Measurements from ENCODE around the gene PCDHGB6. TPM values are rescaled to one million over a fixed set of nuclear protein-coding genes. Genes with fewer than 3 reads are reported as not detected.
A peak's percentile ranks its signal among the peaks of the same experiment; 100 is the strongest.

PCDHGB6 gene
- total RNA-seq, 3 donors from 2014 or later (not counting 1 experiment from before 2014, with no cell fraction given): 2.1 to 5.9 (median 2.9) TPM

DNA sequence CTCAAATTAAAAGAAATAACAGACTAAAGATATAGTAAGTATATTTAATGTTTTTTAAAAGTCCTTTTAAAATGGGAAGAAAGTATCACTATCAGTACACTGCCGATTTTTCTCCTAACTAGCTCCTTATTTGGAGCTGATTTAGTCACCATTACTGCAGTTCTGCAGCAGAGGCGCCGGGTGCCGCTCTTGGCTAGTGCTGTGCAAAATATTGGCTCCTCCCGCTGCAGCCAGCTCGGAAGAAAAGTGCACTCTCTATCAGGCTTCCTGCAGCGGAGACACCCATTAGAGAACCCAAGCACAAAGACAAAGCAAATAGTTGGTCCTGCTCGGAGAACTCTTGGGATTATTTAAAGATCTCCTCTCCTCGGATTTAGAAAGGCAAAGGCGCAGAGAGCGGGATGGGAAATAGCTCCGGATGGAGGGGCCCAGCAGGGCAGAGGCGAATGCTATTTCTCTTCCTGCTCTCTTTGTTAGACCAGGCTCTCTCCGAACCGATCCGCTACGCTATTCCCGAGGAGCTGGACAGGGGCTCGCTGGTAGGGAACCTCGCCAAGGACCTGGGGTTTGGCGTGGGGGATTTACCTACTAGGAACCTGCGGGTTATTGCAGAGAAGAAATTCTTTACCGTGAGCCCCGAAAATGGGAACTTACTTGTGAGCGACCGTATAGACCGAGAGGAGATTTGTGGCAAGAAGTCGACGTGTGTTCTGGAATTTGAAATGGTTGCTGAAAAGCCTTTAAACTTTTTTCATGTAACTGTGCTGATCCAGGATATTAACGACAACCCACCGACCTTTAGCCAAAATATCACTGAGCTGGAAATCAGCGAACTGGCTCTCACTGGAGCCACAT lies 37.6 kb upstream of the PCDHGB6 start, which contains the start of gene PCDHGB3:
Gene PCDHGB3 (plus strand): TSS at position 249 of the 855 bp plus-strand sequence. CDS start 153 bp downstream, at position 402.
- DNase-seq (peak in 1 of 2 donors; percentile 57), ATAC-seq (peak; percentile 72 to 79 (median 77))
- WGBS (ENCODE audit: insufficient coverage): 21% methylated on average over 32 of the region's 32 CpGs
- peaks cover 58 to 76% of the 10 kb centered on the region in 2 donors for H3K27me3 Mint-ChIP-seq (ENCODE audit: low read depth in 2 of 2)
- intact Hi-C loops (cut with micrococcal nuclease): no loop called here
- H3K27me3 ChIP-seq (ENCODE audit: control insufficient read depth, insufficient read depth, low read length): peaks cover 62% of the 10 kb centered on the region
- H3K27ac ChIP-seq (ENCODE audit: low read length): no peak within 1 kb of the TSS
- no peaks in the 10 kb centered on the region for H3K4me1 ChIP-seq (ENCODE audit: control insufficient read depth, insufficient read depth, low read length)
- peaks cover 38% of the 10 kb centered on the region for H3K9me3 ChIP-seq (ENCODE audit: control insufficient read depth, insufficient read depth, low read length)
- peaks cover 4% of the 10 kb centered on the region for H3K36me3 Mint-ChIP-seq
- H3K4me3 ChIP-seq (ENCODE audit: low read length): peak within 1 kb of the TSS; percentile 1
- TF ChIP-seq CTCF (IDR thresholded peaks at IDR 0.05): no peak
- peaks cover 4 to 7% of the 10 kb centered on the region in 2 donors for H3K4me1 Mint-ChIP-seq
- H3K4me3 Mint-ChIP-seq: peak within 1 kb of the TSS; percentile 82
- H3K27ac Mint-ChIP-seq: peak within 1 kb of the TSS in 1 of 2 donors; percentile 58
- H3K36me3 ChIP-seq (ENCODE audit: control insufficient read depth, insufficient read depth, low read length): no peaks in the 10 kb centered on the region
- peaks cover 0 to 2% of the 10 kb centered on the region in 2 donors for H3K9me3 Mint-ChIP-seq

GRCh38 chr5:141371572-141372475 lies 36.0 kb upstream of the PCDHGB6 start:
- DNase-seq (no peak), ATAC-seq (no peak)
- Mint-ChIP-seq H3K4me1 (peaks cover 4 to 7% of the 10 kb centered on the region in 2 donors), H3K27me3 (ENCODE audit: low read depth in 2 of 2) (peaks cover 52 to 61% of the 10 kb centered on the region in 2 donors), H3K36me3 (no peaks in the 10 kb centered on the region), H3K9me3 (peaks cover 0 to 2% of the 10 kb centered on the region in 2 donors), H3K4me3 (no peak overlapping the region), H3K27ac (no peak overlapping the region)
- Histone ChIP-seq H3K27me3 (ENCODE audit: control insufficient read depth, insufficient read depth, low read length) (peaks cover 50% of the 10 kb centered on the region), H3K4me3 (ENCODE audit: low read length) (no peak overlapping the region), H3K36me3 (ENCODE audit: control insufficient read depth, insufficient read depth, low read length) (no peaks in the 10 kb centered on the region), H3K4me1 (ENCODE audit: control insufficient read depth, insufficient read depth, low read length) (no peaks in the 10 kb centered on the region), H3K9me3 (ENCODE audit: control insufficient read depth, insufficient read depth, low read length) (peaks cover 39% of the 10 kb centered on the region), H3K27ac (ENCODE audit: low read length) (no peak overlapping the region)
- TF ChIP-seq CTCF (IDR thresholded peaks at IDR 0.05): no peak
- WGBS (ENCODE audit: insufficient coverage): 43% methylated on average over 69 of the region's 69 CpGs
- intact Hi-C loops (cut with micrococcal nuclease): no loop called here

- Mint-ChIP-seq H3K36me3 (no peaks in the 10 kb centered on the region), H3K4me3 (peak within 1 kb of the TSS; percentile 7), H3K27me3 (ENCODE audit: low read depth in 2 of 2) (peaks cover 46 to 62% of the 10 kb centered on the region in 2 donors), H3K4me1 (peaks cover 4 to 7% of the 10 kb centered on the region in 2 donors), H3K9me3 (no peaks in the 10 kb centered on the region), H3K27ac (no peak within 1 kb of the TSS)
- intact Hi-C loops (cut with micrococcal nuclease): no loop called here
- Histone ChIP-seq H3K36me3 (ENCODE audit: control insufficient read depth, insufficient read depth, low read length) (no peaks in the 10 kb centered on the region), H3K9me3 (ENCODE audit: control insufficient read depth, insufficient read depth, low read length) (peaks cover 42% of the 10 kb centered on the region), H3K4me1 (ENCODE audit: control insufficient read depth, insufficient read depth, low read length) (no peaks in the 10 kb centered on the region), H3K4me3 (ENCODE audit: low read length) (no peak within 1 kb of the TSS), H3K27ac (ENCODE audit: low read length) (no peak within 1 kb of the TSS), H3K27me3 (ENCODE audit: control insufficient read depth, insufficient read depth, low read length) (peaks cover 44% of the 10 kb centered on the region)
- ATAC-seq (no peak), DNase-seq (peak in 1 of 2 donors; percentile 28)
- TF ChIP-seq CTCF (IDR thresholded peaks at IDR 0.05): no peak
- 28% methylated on average over 27 of the region's 27 CpGs for WGBS (ENCODE audit: insufficient coverage)
Measured at GRCh38 chr5:141373673-141374317, 34.0 kb upstream of the PCDHGB6 start, which contains the start of gene PCDHGA6. Gene PCDHGA6 (plus strand): TSS chr5:141373891. CDS start chr5:141374084, 193 bp downstream.
